GM12874 (cell line): ENCODE measurements around the gene PCIF1.

ENCODE experiments used
- TF ChIP-seq, protein P1 (sequence below): IDR thresholded peaks from 2 replicates; pipeline ENCODE4 v1.5.1; 2011; ENCODE audit warnings: low read depth, mild to moderate bottlenecking, control low read depth, low read length, moderate library complexity; ENCODE audit not compliant: insufficient read depth

Gene PCIF1

GRCh38 chr20:45970646-45971424, 36.4 kb downstream of the PCIF1 start:
- TF ChIP-seq, protein P1, sequence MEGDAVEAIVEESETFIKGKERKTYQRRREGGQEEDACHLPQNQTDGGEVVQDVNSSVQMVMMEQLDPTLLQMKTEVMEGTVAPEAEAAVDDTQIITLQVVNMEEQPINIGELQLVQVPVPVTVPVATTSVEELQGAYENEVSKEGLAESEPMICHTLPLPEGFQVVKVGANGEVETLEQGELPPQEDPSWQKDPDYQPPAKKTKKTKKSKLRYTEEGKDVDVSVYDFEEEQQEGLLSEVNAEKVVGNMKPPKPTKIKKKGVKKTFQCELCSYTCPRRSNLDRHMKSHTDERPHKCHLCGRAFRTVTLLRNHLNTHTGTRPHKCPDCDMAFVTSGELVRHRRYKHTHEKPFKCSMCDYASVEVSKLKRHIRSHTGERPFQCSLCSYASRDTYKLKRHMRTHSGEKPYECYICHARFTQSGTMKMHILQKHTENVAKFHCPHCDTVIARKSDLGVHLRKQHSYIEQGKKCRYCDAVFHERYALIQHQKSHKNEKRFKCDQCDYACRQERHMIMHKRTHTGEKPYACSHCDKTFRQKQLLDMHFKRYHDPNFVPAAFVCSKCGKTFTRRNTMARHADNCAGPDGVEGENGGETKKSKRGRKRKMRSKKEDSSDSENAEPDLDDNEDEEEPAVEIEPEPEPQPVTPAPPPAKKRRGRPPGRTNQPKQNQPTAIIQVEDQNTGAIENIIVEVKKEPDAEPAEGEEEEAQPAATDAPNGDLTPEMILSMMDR, result no peak

- TF ChIP-seq, protein P1, result no peak
Observed at GRCh38 chr20:45971425-45971674, 36.9 kb downstream of the PCIF1 start.

GRCh38 chr20:45971675-45972499, 37.4 kb downstream of the PCIF1 start, which contains the start of gene ZNF335:
TSS of gene ZNF335 (minus strand) at chr20:45972203. CDS start at chr20:45971410, 793 bp downstream.
- TF ChIP-seq, protein P1, result 0 out of 2 replicates have a peak, but pooled peaks have one; percentile 12

DNA sequence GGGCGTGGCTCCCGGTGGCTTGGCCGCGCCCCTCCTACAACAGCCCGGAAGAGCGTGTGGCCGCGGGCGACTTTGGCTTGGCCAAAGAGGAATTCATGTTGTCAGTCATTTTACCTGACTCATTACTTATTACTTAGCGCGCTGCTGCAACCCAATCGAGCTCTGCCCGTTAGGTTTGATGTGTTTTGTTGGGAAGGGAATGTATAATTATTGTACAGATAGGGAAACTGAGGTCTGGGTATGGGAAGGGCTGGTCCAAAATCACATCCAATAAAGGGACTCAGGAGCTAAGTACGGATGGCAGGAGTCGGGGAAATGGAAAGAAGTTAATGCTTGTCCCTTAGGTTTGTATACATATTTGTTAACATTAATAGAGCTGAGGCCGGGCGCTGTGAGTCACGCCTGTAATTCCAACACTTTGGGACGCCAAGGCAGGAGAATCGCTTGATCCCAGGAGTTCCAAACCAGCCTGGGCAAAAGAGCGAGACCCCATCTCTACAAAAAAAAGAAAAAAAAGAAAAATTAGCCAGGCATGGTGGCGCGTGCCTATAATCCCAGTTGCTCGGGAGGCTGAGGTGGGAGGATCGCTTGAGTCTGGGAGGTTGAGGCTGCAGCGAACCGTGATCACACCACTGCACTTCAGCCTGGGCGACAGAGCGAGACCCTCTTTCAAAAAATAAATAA, 38.2 kb downstream of the PCIF1 start:
- TF ChIP-seq, protein P1, result no peak

DNA sequence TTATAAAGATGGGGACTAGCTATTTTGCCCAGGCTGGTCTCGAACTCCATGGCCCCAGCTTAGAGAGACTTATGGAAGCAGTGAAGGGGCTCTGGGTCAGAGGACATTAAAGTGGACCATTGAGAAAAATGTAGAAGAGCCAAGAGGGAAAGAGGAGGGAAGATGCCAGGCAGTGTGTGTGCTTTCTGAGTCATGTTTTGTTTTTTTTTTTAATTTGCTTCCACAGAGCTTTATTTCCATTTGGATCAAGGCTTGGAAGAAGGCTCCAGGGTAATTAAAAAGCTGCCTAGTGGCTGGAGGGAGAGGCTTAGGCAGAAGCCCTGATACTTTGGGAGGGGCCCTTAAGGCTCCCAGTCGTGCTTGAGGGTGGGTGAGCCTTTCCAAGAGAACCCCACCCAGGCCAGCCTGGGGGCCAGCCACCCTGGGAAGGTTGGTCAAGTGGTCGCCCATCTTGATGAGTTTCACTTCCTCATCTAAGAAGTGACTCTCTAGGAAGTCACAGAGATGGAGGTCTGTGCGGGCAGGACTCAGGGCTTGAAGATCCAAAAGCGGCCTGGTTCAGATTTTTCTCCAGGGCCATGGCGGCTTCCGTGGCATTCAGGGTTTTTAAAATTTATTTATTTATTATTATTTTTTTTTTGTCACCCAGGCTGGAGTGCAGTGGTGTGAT, 40.5 kb downstream of the PCIF1 start:
- TF ChIP-seq, protein P1, result no peak

GRCh38 chr20:45975686-45976085, 41.2 kb downstream of the PCIF1 start:
- TF ChIP-seq, protein P1, result no peak
